HG03575 (cell line): Measurements from ENCODE around the gene MED25.
"Not testable (repeated sequence)": the region's sequence is repeated elsewhere in the genome, so short reads cannot be mapped to it uniquely, and the experiment has no call there.

ENCODE experiments used
- ATAC-seq: cut with Tn5 transposase; IDR thresholded peaks from one replicate; pipeline ENCODE4 v1.9.1; 2021; ENCODE audit not compliant: unreplicated experiment, insufficient number of reproducible peaks, low FRiP score; ENCODE audit errors: extremely low read depth

Gene MED25

DNA sequence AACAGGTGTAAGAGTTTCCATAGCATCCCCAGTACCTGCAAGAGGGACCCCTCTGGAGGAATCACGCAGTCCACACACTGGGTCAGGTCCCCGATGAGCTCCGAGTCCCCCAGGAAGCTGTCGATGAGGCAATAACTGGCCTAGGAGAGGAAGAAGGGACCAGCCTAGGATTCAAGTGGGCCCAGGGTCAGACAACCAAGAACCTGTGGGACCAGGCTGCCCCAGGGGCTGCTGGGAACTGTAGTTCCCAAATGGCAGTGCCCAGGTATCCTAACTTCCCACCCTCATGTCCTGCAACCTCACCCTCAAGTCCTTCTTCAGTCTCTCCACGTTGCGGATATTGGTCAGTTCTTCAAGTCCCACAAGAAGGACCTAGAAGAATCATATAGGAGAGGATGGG is 6.8 kb upstream of the MED25 start:
- ATAC-seq, result no peak

- ATAC-seq, result no peak
Measured at GRCh38 chr19:49812452-49812996, 5.6 kb upstream of the MED25 start.

- ATAC-seq, result no peak
Measured at GRCh38 chr19:49812997-49813861, 4.9 kb upstream of the MED25 start, which contains the start of gene FUZ. Gene FUZ (minus strand): TSS chr19:49813292. CDS start chr19:49813106, 186 bp downstream.

GRCh38 chr19:49814010-49814409 is 4.1 kb upstream of the MED25 start:
- ATAC-seq, result no peak

DNA sequence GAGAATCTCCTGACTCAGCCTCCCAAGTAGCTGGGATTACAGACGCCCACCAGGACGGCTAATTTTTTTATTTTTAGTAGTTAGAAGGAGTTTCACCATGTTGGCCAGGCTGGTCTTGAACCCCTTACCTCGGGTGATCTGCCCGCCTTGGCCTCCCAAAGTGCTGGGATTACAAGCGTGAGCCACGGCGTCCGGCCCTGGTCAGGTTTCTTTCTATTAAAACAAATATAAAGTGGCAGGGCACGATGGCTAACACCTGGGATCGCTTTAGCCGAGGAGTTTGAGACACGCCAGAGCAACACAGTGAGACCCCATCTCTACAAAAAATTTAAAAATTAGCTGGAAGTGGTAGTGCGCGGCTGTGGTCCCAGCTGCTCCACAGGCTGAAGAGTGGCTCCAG is 1.5 kb upstream of the MED25 start:
- ATAC-seq, result no peak

DNA sequence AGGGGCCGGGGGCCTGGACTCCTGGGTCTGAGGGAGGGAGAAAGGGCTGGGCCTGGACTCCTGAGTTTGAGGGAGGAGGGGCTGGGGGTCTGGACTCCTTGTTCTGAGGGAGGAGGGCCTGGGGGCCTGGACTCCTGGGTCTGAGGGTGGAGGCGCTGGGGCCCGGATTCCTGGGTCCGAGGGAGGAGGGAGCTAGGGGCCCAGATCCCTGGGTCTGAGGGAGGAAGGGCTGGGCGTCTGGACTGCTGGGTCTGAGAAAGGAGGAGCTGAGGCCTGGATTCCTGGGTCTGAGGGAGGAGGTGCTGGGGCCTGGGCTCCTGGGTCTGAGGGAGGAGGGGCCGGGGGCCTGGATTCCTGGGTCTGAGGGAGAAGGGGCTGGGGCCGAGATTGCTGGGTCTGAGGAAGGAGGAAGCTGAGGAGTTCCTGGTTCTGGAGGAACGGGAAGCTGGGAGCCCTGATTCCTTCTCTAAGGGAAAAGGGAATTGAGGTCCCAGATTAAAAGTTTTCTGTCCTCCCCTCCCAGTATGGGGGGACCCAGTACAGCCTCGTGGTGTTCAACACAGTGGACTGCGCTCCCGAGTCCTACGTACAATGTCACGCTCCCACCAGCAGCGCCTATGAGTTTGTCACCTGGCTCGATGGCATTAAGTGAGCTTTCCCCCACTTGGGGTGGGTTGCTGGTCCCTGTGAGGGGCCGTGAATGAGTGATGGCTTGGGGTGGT is 721 bp downstream of the MED25 start:
- ATAC-seq, result no peak

GRCh38 chr19:49819452-49820115 is 1.5 kb downstream of the MED25 start:
- not testable (repeated sequence) for ATAC-seq

DNA sequence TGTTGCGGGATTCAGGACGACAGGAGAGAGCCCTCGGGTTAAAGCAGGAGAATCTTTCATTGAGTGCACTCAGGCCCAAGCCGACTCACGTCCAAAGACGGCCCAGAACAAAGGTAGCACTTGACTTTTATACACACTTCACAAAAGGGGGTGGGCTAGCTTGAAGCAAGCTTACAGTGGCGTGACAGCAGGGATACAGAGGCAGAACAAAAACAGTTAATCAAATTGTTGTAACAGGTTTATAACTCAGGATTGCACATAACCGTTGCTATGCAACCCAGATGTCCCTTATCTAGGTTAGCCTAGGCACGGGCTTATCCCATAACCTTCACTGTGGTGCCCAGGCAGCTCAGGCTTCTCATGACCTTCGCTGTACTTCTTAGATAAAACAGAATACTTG is 2.0 kb downstream of the MED25 start:
- no peak for ATAC-seq

- ATAC-seq, result no peak
Measured at GRCh38 chr19:49823472-49823871, 5.4 kb downstream of the MED25 start.

DNA sequence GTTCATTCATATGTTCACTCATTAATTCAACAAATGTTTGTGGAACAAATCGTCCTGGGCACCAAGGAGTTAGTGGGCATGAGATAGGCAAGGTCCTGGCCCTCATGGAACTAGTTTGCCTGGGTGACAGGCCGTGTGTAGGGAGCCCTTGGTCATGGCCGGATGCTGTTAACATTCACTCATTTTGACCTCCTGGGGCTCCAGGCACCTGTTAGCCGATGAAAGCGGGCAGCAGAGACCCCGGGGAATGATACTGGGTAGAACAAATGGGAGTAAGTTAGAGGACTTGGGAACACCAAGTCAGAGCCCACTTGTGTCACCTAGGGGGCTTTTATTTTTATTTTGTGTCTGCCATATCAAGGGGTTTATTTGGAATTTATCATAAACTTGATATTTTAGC is 6.6 kb downstream of the MED25 start:
- ATAC-seq, result no peak

- no peak for ATAC-seq
Measured at GRCh38 chr19:49827034-49827433, 8.9 kb downstream of the MED25 start.

GRCh38 chr19:49829200-49829599 is 11.1 kb downstream of the MED25 start:
- ATAC-seq, result no peak

DNA sequence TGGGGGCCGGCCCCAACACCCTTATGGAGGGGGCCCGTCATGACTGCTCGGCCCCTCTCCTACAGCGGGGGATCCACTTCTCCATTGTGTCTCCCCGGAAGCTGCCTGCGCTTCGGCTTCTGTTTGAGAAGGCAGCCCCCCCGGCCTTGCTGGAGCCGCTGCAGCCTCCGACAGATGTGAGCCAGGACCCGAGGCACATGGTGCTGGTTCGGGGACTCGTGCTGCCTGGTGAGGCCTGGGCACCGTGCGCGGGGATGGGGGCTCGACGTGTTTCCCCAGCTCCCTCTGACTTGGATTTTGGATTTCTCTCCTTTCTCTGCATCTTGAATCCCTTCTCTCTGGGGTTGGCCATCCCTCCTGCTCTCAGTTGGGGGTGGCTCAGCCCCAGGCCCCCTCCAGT is 11.6 kb downstream of the MED25 start:
- ATAC-seq, result no peak

DNA sequence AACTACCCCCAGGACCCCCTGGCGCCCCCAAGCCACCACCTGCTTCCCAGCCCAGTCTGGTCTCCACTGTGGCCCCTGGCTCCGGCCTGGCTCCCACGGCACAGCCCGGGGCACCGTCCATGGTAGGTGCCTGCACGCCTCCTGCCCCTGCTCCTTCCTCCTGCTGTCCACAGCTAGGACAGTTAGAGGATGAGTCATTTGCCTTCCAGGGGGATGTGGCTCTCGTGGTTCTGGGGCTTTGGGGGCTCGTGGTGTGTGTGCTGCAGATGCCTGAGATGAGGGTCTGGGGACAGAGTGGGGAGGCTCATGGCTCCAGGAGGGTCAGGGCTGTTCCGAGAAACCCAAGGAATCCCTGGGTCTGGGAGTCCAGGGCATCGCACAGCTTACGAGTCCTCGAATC is 12.7 kb downstream of the MED25 start:
- no peak for ATAC-seq

GRCh38 chr19:49831592-49831991 is 13.5 kb downstream of the MED25 start:
- no peak for ATAC-seq

- ATAC-seq, result no peak
Measured at GRCh38 chr19:49832556-49832955, 14.5 kb downstream of the MED25 start.

DNA sequence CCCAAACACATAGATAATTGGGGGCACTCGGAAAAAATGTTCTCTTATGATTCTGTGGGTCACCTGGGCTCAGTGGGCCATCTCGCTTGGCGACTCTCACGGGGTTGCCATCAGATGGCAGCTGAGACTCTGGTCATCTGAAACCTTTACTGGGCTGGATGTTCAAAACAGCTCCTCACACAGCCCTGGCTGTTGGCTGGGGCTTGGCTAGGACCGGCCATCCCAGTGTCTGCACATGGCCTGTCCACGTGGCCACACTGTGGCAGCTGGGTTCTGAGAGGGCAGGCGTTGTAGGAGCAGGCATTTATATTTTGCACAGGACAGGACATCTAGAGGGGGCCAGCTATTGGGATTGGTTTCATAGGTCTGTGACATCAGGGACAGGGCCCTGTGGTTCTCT is 15.5 kb downstream of the MED25 start:
- ATAC-seq, result no peak

- no peak for ATAC-seq
Measured at GRCh38 chr19:49835562-49835961, 17.5 kb downstream of the MED25 start.

GRCh38 chr19:49836176-49837008 is 18.3 kb downstream of the MED25 start:
- no peak for ATAC-seq
